A673 (cell line): ENCODE measurements around the gene NPSR1. TPM values are rescaled to one million over a fixed set of nuclear protein-coding genes. Genes with fewer than 3 reads are reported as not detected.

Experiments
- BruUV-seq: library from RNA; stranded (reverse); fragments of 400-500 nt; replicated peaks from 2 replicates; lab custom pipeline; 2021; lab: Mats Ljungman, UMichigan
- CTCF ChIA-PET: fragments of 300-600 bp; sonication (Branson Sonifier 250); formaldehyde crosslinking; loops from one replicate; lab custom pipeline; 2022; ENCODE audit warnings: antibody characterized with exemption; lab: Charles Lee
- POLR2A ChIA-PET: fragments of 300-600 bp; sonication (Branson Sonifier 250); formaldehyde crosslinking; loops from one replicate; lab custom pipeline; 2022; ENCODE audit warnings: antibody characterized with exemption; ENCODE audit not compliant: low non-redundant PET; lab: Charles Lee
- DNase-seq: peaks from one replicate; pipeline ENCODE4 v3.0.0-alpha.2; 2015; ENCODE audit warnings: low spot score
- H3K27ac ChIP-seq: fragments of 200-600 bp; sonication (generic); 2 replicates; pipeline ENCODE4 v1.5.1; 2016; ENCODE audit warnings: mixed run types, low read depth, mild to moderate bottlenecking, mixed read lengths, antibody characterized with exemption, low read length; ENCODE audit not compliant: poor library complexity, severe bottlenecking
- H3K27me3 ChIP-seq: fragments of 200-600 bp; sonication (generic); replicated peaks from 2 replicates; pipeline ENCODE4 v1.6.1; 2017; ENCODE audit warnings: mixed run types, low read depth, mild to moderate bottlenecking, mixed read lengths, antibody characterized with exemption, low read length; ENCODE audit not compliant: insufficient read depth, poor library complexity
- H3K36me3 ChIP-seq: fragments of 200-600 bp; sonication (generic); 2 replicates; pipeline ENCODE4 v1.6.1; 2016; ENCODE audit warnings: mixed run types, mild to moderate bottlenecking, mixed read lengths, antibody characterized with exemption, low read length; ENCODE audit not compliant: insufficient read depth, poor library complexity, severe bottlenecking
- H3K4me1 ChIP-seq: fragments of 200-600 bp; sonication (generic); 2 replicates; pipeline ENCODE4 v1.6.1; 2017; ENCODE audit warnings: mixed run types, mild to moderate bottlenecking, mixed read lengths, antibody characterized with exemption, low read length; ENCODE audit not compliant: insufficient read depth, poor library complexity, severe bottlenecking
- H3K4me3 ChIP-seq: fragments of 200-600 bp; sonication (generic); 2 replicates; pipeline ENCODE4 v1.5.1; 2016; ENCODE audit warnings: low read depth, mixed run types, mild to moderate bottlenecking, mixed read lengths, low read length; ENCODE audit not compliant: poor library complexity, severe bottlenecking
- H3K9me3 ChIP-seq: fragments of 200-600 bp; sonication (generic); 2 replicates; pipeline ENCODE4 v1.6.1; 2016; ENCODE audit warnings: mixed run types, low read depth, mild to moderate bottlenecking, mixed read lengths, antibody characterized with exemption, low read length; ENCODE audit not compliant: poor library complexity, severe bottlenecking
- EZH2 ChIP-seq: fragments of 200-600 bp; sonication (generic); IDR thresholded peaks from 2 replicates; pipeline ENCODE4 v1.6.1; 2017; ENCODE audit warnings: borderline replicate concordance, low read depth, mild to moderate bottlenecking, mixed read lengths, antibody characterized with exemption, low read length; ENCODE audit not compliant: poor library complexity, severe bottlenecking
- intact Hi-C: fragments of 100-400 bp; cut with micrococcal nuclease; formaldehyde crosslinking; loops from one replicate; pipeline ENCODE4 v1.10.0; 2022; ENCODE audit not compliant: unreplicated experiment
- total RNA-seq: library from RNA; stranded (reverse); gene quantifications from 2 replicates; pipeline ENCODE4 v1.2.3, GENCODE V29; 2021
- TF ChIP-seq, protein P1 (sequence below): fragments of 300-800, 200-600 bp; sonication (generic); conservative IDR thresholded peaks from 2 replicates; pipeline ENCODE4 v1.5.1; 2017; ENCODE audit warnings: low read depth, mild to moderate bottlenecking, antibody characterized with exemption, low read length, moderate library complexity, mixed read lengths

The NPSR1 gene
- total RNA-seq, 1 experiment from 2014 or later = not detected

DNA sequence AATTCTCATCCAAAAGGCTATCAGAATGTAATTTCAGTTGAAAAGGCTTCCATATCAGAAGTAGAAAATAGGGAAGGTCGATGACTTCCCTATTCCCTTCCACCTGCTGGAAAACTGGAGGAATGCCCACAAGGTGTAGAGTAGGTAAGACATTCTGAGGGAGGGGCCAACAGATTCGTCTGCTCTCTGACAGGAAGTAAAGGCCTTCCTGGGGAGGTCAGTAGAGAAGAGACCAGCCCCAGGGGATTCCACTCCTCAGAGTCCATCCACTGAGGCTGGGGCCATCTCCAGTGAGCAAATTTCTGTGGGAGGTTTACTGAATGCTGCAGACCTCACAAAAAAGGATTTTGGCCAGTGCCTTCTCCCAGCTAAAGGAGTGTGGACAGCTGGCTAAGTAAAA, 19.5 kb downstream of the NPSR1 start:
- POLR2A ChIA-PET = no interaction called here
- Histone ChIP-seq H3K27ac (no peak overlapping the region), H3K4me3 (no peak overlapping the region), H3K27me3 (no peaks in the 10 kb centered on the region), H3K4me1 (no peaks in the 10 kb centered on the region), H3K36me3 (no peaks in the 10 kb centered on the region), H3K9me3 (no peaks in the 10 kb centered on the region)
- no peak for TF ChIP-seq EZH2
- CTCF ChIA-PET = no interaction called here
- no peak for DNase-seq
- BruUV-seq = no TSS peak
- intact Hi-C loops = no loop called here

- Histone ChIP-seq H3K4me1 (no peaks in the 10 kb centered on the region), H3K9me3 (no peaks in the 10 kb centered on the region), H3K27ac (no peak overlapping the region), H3K4me3 (no peak overlapping the region), H3K36me3 (no peaks in the 10 kb centered on the region), H3K27me3 (peaks cover 12% of the 10 kb centered on the region)
- BruUV-seq = no TSS peak
- intact Hi-C loops = no loop called here
- DNase-seq = no peak
- TF ChIP-seq, protein P1, sequence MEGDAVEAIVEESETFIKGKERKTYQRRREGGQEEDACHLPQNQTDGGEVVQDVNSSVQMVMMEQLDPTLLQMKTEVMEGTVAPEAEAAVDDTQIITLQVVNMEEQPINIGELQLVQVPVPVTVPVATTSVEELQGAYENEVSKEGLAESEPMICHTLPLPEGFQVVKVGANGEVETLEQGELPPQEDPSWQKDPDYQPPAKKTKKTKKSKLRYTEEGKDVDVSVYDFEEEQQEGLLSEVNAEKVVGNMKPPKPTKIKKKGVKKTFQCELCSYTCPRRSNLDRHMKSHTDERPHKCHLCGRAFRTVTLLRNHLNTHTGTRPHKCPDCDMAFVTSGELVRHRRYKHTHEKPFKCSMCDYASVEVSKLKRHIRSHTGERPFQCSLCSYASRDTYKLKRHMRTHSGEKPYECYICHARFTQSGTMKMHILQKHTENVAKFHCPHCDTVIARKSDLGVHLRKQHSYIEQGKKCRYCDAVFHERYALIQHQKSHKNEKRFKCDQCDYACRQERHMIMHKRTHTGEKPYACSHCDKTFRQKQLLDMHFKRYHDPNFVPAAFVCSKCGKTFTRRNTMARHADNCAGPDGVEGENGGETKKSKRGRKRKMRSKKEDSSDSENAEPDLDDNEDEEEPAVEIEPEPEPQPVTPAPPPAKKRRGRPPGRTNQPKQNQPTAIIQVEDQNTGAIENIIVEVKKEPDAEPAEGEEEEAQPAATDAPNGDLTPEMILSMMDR = no peak
- TF ChIP-seq EZH2 = no peak
- POLR2A ChIA-PET = no interaction called here
- CTCF ChIA-PET = no interaction called here
Observed at GRCh38 chr7:34687529-34687928, 29.5 kb downstream of the NPSR1 start.

GRCh38 chr7:34696415-34696814, 38.4 kb downstream of the NPSR1 start:
- Histone ChIP-seq H3K9me3 (peaks cover 7% of the 10 kb centered on the region), H3K36me3 (no peaks in the 10 kb centered on the region), H3K4me3 (no peak overlapping the region), H3K27me3 (peaks cover 7% of the 10 kb centered on the region), H3K27ac (no peak overlapping the region), H3K4me1 (no peaks in the 10 kb centered on the region)
- TF ChIP-seq, protein P1 = no peak
- TF ChIP-seq EZH2 = no peak
- BruUV-seq = no TSS peak
- POLR2A ChIA-PET = no interaction called here
- CTCF ChIA-PET = no interaction called here
- intact Hi-C loops = no loop called here
- no peak for DNase-seq

DNA sequence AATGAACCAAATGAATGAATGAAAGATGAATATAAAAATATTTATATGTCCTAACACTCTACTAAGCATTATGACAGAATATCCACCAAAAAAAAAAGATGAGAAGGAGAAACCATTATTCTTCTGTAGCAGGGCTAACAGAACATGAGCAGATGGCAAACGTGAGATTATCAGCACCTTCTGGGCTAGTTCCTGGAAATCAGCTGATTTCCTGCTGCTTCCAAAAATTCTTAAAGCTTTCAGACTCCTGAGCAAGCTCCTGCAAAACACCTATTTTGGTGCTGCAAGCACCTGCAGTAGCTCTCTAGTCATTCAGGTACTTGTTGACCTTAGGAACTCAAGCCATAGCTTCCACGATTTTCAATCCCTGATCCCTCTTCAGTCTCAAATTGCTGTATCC, 51.8 kb downstream of the NPSR1 start:
- no peak for DNase-seq
- Histone ChIP-seq H3K4me3 (no peak overlapping the region), H3K36me3 (no peaks in the 10 kb centered on the region), H3K27ac (no peak overlapping the region), H3K27me3 (peaks cover 54% of the 10 kb centered on the region), H3K9me3 (no peaks in the 10 kb centered on the region), H3K4me1 (no peaks in the 10 kb centered on the region)
- no TSS peak for BruUV-seq
- intact Hi-C loops = no loop called here
- POLR2A ChIA-PET = no interaction called here
- CTCF ChIA-PET = no interaction called here
- TF ChIP-seq, protein P1 = no peak
- no peak for TF ChIP-seq EZH2
